ENCODE measurements around the gene CACNA2D1.
"Not testable (repeated sequence)": the region's sequence is repeated elsewhere in the genome, so short reads cannot be mapped to it uniquely, and the experiment has no call there.

CACNA2D1 gene

DNA sequence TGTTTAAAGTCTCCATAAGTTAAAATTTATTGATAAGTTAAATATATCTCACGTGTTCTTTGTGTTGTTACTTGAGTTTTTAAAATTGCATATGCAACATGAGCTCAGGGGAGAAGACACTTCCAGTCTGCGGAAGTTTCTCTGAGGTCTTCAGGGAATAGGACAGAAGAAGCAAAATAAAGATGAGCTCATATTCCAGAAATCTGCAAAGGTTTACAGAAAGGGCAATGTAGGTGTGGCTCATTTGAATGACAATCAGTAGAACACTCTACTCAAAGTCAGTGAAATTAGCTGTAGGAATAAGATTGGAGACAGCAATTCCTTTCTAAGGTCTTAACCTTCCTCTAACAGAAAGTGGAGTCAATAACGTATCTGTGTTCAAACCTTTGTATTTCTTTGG lies 53.7 kb downstream of the CACNA2D1 start:
- no peak for DNase-seq

DNA sequence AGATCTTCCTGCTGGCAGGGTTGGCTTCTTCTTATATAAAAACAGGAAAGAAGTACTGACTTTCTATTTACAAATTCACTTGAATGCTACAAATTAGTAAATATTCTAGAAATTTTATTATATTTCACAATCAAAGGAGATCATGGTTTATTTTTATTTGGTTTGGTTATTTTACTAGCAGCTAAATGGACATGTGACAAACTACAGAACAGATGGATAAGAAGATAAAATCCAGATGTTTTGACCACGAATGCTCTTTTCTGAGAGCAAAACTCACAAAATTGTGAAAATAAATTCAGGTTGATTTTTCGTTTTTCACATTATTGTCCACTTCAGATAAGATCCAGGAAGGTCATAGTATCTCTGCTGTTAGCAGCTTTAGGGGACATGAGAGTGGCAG lies 55.4 kb downstream of the CACNA2D1 start:
- no peak for DNase-seq

DNA sequence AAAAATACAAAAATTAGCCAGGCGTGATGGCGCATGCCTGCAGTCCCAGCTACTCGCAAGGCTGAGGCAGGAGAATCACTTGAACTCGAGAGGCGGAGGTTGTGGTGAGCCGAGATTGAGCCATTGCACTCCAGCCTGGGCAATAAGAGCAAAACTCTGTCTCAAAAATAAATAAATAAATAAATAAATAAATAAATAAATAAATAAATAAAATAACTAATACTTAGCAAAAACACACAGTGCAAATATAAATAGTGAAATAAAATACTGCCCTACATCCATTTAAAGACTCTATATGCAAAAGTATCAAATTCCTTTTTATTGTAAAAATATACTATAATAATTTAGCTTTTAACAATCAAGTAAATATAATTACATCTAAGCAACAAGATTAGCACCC lies 57.0 kb downstream of the CACNA2D1 start:
- DNase-seq, result not testable (repeated sequence)

DNA sequence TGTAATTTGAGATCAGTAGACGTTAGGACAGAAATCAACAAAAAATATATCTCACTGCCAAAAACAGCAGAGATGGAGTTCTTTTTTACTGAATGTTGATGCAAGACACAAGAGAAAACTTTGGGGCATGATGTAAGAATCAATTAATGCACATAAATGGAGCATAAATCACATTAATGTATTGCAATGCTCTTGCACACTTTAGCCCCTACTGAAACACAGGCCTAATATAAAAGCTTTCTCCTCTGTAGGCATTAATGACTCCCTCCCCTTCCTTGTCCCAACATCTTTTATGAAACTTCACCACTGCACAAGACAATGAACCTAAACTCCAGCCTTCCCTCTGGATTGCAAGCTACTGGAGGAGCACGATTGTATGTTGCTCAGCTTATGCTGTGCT lies 58.8 kb downstream of the CACNA2D1 start:
- DNase-seq, result no peak

DNA sequence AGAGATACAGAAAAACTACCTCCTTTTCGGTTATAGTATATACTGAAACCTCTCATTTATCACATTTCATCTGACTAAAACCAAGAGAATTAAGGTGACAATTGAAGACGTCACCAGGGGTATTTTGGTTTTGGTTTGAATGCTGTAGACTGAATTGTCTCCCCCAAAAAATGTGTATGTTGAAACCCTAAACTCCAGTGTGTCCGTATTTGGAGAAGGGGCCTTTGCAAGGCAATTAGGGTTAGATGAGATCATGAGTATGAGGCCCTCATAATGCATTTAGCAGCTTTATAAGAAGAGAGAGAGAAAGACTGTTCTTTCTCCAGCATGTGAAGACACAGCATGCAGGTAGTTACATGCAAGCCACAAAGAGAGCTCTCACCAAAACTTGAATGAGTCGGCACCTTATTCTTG lies 59.5 kb downstream of the CACNA2D1 start:
- DNase-seq, result no peak

DNA sequence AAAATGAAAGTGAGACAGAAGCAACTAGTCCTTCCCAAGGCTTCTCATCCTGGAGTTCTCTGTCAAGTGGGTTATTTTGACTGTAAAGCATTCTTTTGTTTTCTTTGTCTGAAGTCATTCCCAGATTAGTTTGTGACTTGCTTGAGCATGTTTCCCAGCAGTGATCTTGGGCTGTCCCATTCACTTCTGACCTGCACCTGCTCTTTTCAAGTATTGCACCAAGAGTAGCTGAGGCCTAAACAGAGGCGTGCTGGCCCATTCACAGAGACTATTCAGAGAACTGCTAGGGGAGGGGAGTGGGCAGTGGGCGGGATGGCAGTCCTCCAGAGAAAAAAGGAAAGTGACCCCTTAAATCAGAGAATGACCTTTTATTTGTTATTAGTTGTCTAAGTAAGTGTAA lies 61.3 kb downstream of the CACNA2D1 start:
- DNase-seq, result no peak

DNA sequence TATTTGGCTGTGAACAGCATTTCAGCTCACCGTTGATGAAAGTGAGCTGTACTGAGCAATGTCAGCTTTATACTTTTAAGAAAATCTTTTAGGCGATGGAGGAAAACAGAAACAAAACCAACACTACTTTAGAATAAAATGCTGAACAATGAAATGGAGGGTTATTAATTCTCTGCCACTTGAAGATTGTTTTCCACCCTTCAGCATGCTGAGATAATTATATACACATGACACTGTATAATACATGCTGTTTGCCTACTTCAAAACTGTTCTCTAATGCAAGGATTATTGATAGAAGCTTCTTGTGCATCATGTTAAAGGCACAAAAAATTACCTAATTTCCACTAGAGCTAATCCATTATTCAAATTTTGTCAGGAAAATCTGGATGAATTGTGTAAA lies 66.8 kb downstream of the CACNA2D1 start:
- DNase-seq, result no peak

DNA sequence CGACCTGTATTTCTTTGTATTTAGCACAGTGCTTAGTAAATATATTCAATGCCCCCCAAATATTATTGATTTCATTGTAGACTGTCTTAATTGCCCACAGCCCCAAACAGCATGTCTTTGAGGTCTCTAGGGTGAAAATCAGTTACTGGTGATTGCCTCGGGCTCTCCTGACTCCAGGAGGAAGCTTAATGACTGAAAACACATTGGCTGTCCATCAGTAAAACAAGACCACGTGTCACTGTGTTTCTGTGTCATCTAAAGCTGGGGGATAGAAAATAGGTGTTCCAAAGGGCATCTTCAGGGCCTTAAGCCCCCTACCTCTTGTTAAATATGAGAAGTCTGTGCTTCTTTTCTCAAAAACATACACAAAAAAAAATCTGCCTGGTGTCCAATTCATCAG lies 67.9 kb downstream of the CACNA2D1 start:
- no peak for DNase-seq

DNA sequence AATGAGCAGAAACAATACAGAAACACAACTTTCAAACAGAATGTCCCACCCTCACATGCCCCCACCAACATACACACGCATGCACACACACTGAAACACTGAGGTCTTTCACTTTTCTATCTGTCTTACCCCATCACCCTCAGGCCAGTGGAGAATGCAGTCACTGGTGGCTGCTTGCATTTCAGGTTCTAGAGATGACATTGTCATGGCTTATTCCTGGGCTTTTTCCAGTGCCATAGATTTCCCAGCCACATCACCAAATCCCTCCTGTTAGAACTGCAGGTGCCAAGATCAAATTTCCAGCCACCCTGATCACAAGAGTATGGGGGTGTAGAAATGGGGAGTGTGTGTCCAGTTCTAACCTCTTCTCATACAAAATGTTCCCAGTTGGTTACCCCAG lies 68.4 kb downstream of the CACNA2D1 start:
- DNase-seq, result no peak

DNA sequence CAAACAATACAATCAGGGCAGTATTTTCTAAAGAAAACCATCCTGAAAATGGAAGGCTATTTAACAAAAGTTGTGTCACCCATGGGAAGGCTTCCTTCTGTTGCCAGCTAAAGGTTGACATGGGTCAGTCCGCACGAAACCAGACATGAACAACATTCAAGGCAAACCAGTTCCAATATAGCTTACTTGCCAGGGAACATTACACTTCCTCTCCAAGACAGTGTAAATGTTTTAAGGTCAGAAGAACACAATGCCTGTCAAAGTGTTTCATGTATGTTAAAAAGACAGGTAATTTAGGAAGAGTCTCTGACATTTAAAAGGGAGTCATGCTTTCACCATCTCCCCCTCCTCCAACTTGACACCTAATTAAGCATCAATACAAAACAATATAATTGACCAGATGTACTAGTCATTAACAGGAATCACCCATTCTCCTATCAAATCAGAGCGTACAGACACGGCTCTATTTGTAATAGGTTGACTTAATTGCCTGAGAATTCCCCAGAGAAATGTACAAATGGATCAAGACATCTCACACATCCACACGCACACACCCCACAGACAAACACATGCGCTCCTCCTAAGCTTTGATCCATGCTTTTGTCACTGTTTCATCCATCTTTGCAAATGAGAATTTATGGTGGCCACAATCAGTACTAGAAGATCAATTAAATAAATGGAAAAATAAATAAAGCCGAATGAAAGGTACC lies 69.5 kb downstream of the CACNA2D1 start:
- DNase-seq, result no peak

DNA sequence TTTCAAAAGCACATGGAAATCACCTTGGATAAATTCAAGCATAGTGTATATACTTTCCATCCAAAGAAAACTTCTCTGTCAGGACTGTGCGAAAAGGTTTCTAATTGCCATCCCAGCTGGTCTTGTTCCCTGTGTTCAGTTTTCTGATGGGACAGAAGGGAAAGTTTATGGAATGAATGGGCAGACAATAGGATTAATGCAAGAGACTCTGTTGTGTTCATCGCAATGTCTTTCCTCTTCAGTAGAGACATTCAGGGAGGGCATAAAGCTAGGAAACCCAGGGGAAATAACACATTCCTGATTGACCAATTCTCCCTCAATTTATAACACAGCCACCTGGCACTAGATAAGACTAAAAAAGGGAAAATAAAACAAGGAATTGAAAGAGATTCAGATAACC lies 78.9 kb downstream of the CACNA2D1 start:
- no peak for DNase-seq

DNA sequence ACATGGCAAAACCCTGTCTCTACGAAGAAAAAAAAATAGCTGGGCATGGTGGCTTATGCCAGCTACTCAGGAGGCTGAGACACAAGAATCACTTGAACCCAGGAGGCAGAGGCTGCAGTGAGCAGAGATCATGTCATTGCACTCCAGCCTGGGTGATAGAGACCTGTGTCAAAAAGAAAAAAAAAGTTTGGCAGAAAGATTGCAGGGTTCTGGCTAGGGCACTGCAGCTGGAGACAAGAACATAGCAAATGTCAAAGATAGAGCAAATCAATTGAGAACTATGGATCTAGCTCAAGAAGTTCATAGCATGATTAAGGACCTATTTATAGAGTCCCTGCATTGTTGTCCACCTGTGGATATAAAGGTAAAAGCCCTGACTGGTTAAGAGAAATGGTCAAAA lies 79.5 kb downstream of the CACNA2D1 start:
- DNase-seq, result no peak

DNA sequence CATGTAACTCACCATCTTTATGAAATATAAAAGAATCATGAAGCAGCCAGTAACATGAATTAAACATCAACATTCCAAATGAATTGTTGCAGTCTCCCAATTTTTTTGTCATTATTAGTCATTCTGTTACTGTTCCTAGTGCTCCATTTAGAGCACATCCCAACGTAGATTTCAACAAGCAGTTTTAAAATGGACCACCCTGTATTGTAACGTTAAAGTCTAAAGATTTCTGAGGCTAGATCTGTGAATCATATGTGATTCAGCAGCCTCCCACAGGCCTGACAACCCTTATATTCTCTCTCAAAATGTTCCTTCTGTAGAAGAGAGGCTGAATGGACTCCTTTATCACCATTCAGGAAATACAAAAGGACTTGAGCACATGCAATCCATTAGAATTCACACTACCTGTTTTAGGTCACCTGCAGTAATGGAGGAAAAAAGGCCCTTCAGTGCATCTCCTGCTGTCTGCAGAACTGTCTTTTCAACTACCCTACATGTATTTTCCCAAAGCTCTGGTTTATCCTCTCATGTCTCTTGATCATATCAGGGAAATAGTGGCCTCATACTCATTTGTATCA lies 81.4 kb downstream of the CACNA2D1 start:
- peak; percentile 83 for DNase-seq

DNA sequence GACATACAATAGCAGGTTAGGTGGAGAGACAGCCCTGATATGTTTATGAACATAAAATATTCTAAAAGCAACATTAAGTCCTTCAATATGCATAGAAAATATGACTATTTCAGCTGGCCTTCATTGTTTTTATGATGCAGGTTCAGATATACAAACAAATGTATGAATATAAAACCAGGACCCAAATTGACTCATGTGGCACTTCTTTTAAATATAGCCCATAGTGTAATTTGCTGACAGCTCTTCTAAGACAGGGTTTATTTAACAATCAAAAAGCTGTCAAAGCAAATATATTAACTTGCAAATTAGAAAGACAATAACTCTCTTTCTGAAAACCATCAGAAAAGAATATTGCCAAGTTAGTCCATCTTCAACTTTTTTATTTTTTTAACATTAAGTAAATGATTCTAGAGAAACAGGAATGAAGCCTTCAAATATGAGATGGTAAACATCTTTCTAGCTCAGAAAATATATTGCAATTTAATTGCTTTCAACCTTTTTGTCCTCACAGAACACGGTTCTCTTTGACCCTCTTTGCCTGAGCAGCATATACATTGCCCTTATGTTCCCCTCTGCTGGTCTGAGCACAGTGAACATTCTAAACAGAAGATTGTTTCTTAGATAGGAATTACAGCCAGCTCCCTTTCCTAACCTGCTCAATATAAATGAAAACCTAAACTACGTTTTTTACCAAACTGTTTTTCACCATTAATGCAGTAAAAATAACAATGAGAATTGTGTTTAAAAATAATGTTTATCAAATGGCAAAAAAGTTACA lies 82.8 kb downstream of the CACNA2D1 start:
- no peak for DNase-seq

DNA sequence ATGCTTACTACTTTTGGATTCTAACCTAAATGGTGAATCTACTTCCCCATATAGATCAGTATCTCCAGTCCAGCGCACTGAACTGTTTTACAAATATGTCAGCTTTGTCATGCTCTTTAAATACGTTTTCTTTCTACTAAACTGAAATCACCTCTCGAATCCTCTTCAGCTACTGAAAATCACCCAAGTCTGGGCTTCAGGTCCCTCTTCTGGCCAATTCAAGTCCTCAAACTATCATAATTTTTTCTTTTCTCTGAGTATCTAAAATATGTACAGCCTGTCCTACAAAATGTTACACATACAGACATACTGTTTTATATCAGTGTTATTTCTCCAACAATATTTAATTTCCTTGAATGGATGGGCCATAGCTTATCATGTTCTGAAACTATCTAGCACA lies 84.2 kb downstream of the CACNA2D1 start:
- no peak for DNase-seq

DNA sequence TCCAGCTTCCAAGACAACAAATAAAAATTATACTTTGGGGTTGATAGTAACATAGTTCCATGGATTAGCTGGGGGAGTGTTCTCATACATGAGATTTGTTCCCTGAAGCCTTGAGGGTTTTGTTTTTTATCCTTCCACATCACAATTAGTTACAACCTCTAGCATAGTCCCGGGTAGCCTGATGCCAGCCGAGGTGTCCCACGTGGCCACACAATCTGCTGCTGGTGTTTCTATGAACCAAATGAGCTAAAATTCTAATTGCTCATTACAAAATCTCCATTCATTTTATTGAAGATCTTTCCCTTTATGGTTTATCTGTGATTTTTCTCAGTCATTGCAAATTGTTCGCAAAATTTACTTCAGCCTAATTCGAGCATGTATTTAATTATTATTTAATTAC lies 84.7 kb downstream of the CACNA2D1 start:
- no peak for DNase-seq

DNA sequence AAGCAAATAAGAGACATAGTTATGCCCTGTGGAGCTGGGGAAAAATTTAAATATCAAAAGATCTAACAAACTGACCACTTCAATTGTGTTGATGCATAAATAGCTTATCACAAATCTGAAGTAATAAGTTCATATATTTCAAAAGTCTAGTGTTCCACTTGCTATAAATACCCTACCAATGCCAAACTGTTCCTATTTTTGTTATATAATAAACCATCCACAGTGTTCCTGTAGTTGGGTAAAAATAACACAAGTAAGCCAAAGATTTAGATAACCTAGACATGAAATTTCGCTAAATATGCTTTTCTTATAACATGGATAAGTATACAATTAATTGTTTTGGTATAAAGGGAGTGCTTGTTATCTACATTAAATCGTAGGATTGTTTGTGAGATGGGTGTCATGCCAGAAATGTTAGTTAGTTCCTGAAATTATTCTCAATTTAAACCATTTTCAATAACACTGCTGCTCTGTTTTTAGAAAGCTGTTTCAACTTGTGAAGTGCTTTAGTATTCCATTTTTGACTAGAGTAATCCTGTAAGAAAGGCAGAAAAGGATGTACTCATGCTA lies 85.5 kb downstream of the CACNA2D1 start:
- DNase-seq, result no peak

DNA sequence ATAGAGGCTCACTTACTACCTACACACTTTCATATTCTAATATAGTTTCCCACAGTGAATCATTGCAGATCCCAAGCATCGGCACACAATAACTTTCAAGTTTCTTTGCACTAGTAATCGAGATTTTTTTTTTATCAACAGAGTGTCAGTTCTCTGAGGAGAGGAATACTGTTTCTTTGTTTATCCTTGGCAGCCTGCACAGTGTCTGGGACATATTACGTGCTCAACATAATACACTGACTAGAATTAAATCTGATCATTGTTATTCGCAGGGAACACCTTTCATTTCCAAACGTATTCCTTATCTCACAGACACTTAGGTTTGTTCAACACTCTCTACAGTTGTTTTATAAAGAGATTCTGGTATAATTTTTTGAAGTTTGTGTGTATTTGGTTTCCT lies 95.3 kb downstream of the CACNA2D1 start:
- no peak for DNase-seq

DNA sequence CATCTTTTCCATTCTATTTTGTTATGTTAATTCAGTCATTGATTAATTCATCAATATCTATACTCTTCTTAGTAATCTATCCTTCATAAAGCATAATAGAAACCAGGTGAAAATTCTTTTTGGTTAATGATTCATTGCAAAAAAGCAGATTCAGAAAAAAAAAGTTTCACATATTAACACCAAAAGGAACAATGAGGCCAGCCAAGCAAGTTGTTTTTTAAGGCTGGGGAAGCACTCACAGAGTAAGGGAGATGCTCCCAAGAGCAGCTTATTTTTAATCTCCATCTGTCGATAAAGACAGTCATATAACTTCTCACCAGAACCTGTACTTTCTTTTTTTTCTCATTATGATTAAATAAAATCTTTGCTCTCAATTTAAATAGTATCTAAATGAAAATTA lies 95.8 kb downstream of the CACNA2D1 start:
- DNase-seq, result peak; percentile 7

DNA sequence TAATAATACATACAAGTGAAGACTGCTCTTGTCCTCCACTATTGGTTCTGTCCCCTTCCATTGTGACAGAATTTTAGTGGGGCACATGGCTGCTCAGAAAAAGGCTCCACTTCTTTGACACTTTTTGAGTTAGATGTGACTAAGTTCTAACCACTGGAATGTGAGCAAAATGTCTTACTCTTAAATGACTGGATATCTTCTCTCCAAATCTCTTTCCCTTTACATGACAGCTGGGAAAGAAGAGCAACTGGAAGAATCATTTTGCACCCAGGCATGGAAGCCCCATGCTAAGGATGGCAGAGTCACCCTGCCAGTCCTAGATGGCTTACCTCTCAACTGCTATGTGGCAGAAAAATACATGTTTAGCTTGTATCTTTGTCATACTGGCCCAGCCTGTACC lies 97.7 kb downstream of the CACNA2D1 start:
- DNase-seq, result no peak

DNA sequence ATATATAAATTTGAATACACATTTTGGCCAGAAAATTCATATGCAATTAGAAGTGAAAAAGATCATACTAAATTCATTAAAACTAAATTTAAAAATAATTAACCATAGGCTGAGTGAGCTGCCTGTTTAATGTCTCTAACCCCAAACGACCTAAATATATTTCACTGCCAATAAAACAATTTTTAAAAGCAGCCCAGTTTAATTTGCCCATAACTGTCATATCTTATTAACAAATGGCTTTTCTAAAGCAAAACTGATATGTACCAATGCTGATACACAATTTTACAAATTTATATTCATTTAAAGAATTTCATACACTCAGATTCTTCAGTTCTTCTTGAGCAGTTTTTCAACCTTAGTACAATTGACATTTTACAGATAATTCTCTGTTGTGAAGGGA lies 99.9 kb downstream of the CACNA2D1 start:
- DNase-seq, result no peak

DNA sequence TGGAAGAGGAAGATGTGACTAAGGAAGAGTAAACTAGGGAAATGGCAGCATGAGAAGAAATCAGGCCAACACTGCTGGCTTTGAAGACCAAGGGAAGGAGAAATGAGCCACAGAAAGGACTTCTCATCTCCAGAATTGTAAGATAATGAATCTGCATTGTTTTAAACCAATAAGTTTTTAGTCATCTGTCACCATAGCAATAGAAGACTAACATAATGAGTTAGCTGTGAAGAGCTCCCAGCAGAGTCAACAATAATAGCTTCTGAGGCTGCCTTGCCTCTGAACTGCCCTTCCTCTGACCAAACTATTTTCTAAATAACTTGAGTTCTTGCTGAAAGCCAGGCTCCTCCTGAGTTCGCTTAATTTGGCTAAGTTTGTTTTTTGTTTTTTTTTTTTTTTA lies 103.6 kb downstream of the CACNA2D1 start:
- no peak for DNase-seq

DNA sequence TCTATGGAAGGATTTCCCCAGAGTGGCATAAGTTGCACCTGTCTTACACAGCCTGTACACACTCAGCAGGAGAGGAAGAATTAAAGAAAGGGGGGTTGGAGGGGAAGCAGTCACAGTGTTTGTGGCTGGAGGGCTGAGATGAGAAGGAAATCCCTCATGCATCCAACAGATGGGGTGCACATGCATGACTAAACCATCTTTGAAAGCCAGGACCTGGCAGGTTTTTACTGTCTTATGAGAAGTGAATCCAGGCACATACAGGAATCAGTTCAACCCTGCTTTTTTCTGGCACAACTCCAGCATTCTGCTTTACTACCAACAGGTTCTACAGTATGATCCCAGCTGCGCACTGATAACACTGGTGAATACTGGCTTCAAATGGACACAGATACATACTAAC lies 107.7 kb downstream of the CACNA2D1 start:
- DNase-seq, result peak; percentile 54

DNA sequence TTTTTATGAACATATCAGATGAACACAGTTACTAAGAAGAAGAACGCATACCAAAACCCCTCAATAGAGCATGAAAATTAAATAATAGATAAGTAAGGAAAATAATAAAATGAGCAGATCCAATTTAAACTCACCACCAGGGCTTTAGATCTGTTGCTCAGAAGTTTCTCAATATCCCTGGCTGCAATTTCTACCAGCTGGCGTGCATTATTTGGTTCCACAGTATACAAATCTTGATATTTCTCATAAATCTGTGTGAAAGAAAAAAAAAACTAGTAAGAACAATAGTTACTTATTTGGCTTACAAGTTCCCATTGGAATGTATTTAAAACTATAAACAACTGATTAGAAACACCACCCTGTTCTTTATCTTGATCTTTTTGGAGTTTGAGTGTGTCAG lies 108.6 kb downstream of the CACNA2D1 start:
- DNase-seq, result no peak
